HG02885 (cell line): ENCODE measurements around the gene CDKN3.
A peak's percentile ranks its signal among the peaks of the same experiment; 100 is the strongest.

Experiments used
- ATAC-seq: cut with Tn5 transposase; IDR thresholded peaks from one replicate; pipeline ENCODE4 v1.9.1; 2021; ENCODE audit warnings: mild to moderate bottlenecking; ENCODE audit not compliant: unreplicated experiment, poor library complexity

Gene CDKN3, protein sequence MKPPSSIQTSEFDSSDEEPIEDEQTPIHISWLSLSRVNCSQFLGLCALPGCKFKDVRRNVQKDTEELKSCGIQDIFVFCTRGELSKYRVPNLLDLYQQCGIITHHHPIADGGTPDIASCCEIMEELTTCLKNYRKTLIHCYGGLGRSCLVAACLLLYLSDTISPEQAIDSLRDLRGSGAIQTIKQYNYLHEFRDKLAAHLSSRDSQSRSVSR

DNA sequence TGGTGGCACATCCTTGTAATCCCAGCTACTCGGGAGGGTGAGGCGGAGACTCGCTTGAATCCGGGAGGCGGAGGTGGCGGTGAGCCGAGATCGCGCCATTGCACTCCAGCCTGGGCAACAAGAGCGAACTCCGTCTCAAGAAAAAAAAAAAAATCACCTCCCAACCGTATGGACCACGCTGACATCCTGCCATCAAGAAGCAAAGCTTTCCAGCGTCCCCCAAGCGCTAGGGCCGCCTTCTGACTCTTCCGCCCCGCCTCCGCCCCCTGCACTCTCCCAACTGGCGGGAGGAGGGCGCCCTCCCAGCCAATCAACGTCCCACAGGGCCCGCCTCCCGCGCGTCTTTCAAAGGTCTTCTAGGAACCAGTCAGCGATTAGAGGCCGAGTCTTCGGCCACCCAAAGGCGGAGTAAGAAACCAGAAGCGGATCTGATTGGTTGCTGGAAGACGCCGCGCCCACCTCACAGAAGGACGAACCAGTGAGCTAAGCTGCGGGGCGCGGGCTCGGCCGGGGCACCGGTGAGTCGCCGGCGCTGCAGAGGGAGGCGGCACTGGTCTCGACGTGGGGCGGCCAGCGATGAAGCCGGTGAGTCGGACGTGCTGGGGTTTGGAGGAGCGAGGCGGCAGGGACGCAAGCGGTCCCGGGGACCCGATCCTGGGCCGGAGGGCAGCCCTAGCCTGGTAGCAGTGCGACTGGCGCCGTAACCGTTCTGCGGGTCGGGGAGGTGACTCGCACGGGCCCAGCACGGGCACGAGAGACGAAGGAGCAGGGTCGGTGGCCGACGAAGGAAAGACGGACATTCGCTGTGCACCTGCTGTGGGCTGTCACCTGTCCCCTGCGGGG lies at the start of gene CDKN3:
TSS of gene CDKN3 (plus strand) at position 515 of the 843 bp plus-strand sequence. CDS start at position 577, 62 bp downstream.
- peak; percentile 98 for ATAC-seq

DNA sequence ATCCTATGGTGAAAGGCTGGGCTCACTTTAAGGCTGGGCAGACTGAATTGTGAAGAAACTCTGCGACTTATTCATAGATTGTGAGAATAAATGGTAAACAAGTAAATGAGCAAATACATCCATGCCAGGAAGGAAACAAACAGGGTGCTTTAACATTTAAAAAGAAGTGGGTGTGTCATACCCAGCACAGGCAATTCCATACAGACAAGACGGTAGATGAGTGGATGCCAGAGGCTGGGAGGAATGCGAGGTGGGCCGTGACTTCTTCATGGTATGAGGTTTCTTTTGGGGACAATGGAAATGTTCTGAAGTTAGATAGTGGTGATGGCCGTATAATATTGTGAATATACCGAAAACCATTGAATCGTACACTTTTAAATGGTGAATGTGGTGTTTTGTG lies 49.8 kb upstream of the CDKN3 start:
- ATAC-seq: no peak

DNA sequence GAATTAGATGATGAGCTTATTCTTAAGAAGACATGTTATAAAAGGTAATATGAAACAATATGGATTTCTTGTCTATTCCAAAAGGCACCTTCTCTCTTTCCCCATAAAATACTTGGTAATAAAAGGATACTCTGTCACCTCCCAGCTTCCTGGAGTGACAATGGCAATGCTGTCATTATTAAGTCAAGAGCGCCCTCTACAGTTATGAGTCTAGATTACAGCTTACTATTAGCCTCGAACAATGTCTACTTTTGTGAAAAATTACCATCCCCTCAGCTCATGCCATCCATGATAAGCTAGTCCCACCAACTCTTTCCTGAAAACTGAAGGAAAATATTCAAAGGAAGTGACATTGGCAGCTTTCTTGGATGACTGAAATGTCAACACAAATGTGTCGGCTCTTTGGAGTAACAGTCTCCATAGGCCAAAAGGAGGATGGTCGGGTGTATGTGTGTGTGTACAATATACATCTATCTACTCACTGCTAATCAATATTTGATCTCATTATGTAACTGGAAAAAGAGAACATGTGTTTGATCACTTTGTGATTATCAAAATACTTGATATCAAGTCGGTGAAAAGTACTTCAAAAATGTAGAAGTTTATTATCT lies 48.7 kb upstream of the CDKN3 start:
- ATAC-seq: peak; percentile 57

DNA sequence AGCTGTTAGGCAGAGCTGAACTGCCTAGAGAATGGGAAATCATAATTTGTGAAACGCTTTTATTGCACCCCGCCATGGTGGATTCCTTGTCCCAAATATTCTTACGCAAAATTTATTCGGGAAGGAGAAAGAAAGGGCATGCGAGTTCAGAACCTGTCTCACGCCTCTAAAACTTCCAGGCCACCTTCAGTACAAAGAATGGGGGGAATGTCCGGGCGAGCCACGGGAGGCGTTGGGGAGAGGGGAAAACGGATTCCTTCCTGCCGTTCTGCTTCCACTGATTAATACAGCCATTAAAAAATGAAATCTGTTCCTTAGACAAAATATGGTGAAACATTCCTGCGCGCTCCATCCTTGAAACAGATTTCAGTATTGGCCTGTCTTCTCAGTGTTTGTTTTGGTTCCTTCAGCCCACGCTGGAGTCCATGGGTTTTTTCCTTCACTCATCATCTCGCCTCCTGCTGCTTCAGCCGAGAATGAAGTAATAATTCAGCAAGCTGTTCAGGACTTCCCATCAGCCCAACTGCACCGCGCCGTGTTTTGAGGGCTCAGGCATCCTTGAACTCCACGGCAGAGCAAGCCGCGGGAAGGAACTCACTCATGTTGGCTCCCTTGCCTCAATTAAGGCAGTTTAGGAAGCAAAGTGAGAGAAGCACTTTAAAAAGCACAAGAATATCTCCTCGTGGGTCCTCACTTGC lies 47.7 kb upstream of the CDKN3 start:
- ATAC-seq: no peak

DNA sequence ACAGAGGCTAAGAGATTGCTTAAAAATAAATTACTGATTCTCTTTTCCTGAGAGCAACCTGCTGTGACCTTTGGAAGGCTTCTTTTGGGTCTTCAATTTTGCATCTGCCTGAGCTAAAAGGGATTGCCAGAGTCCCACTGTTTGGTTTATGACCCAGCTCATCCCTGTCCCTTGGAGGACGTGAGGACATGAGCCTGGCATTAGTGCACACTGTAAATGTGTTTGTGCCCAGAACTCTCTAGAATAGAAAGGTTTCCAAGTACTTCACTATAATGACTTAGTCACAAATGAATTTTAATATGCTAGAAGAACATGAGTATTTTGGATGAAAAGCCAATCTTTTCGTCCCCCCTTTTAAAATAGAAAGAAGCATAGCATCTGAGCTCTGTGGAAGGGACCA lies 47.1 kb upstream of the CDKN3 start:
- no peak for ATAC-seq

DNA sequence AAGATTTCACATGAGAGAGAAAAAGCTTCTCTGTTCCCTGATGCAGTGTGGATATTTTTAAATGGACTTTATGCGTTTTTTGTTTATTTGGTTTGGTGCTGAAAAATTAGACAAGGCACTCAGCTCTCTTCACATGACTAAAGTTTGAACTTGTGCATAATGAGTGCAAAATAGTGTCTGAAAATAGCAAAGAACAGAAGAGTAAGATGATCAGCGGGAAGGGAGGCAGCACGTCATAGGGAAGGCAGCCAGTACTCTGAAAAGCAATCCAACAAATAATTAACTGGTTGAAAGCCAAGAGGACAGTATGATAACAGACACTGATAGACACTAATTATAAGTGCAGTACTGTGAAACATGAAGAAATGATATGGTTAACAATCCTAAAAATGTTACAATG lies 46.6 kb upstream of the CDKN3 start:
- no peak for ATAC-seq

DNA sequence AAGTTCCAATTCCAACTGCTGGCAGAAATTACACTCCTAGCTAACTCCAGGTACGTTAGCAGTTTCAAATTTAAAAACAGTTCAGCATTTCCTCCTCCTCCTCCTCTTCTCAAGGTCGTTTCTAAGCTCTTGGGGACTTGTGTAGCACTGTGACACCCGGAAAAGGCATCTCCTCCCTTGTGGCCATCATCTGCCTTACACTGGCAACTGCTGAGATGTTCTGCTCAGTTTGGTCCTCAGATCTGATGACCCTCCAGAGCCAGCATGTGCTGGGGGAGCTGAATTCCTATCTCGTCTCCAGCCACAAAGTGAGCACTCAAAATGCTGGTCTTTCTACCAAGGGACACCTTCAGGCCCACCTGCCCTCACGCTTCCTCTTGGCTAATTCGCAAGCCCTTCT lies 43.5 kb upstream of the CDKN3 start:
- ATAC-seq: no peak

DNA sequence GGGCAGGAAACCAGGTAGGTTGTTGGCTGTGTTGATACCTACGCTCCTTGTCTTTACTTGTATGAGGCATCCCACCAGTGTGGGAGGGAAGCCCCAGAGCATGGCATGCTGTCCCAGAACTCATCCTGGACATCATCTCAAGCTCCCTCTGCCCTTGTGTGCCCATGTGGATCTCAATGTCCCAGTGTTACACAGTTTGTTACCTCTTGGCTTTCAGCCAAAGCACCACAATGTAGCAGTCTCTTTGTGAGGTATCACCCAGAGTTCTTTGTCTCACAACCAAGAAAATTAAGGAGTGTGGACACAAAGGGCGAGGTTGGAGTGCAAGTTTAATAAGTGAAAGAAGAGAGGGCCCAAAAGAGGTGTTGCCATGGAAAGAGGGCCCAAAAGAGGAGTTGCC lies 43.1 kb upstream of the CDKN3 start:
- no peak for ATAC-seq

DNA sequence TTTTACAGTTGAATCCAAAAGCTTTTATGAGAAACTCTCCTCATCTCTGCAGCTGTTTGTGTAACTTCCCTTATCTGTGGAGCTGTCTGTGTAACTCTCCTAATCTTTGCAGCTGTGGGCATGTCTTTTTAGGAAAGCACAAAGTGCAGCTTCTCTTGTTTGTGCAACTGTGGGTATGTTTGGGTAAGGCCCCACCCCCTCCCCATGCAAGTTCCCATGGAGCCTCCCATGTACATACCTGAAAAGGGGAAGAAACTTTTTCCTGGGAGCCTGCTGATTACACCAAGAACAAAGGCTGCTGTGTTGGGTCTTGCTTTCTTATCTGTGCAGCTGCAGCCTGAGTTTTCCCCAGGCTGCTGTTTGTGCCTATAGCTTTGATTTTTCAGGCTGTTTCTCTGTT lies 42.7 kb upstream of the CDKN3 start:
- no peak for ATAC-seq

DNA sequence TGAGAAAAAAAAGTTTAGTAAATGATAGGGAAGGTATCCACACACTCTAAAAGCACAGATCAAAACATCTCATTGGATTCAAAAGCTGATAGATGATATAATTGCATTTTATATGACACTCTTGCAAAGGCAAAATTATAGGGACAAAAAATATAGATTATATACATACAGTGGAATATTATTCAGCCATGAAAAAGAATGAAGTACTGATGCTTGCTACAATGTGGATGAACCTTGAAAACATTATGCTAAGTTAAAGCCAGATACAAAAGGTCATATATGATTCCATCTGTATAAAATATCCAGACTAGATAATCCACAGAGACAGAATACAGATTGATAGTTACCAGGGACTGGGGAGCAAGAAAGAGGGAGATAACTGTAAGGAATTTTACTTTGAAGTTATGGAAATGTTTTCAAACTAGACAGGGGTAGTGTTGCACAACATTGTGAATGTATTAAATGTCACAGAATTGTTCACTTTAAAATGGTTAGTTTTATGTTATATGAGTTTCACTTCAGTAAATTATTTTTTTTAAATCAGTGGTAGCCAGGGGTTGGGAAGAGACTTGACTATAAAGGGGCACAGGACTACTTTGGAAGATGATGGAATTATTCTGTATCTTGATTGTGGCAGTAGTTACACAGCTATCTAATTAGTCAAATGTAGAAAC lies 41.7 kb upstream of the CDKN3 start:
- ATAC-seq: no peak

DNA sequence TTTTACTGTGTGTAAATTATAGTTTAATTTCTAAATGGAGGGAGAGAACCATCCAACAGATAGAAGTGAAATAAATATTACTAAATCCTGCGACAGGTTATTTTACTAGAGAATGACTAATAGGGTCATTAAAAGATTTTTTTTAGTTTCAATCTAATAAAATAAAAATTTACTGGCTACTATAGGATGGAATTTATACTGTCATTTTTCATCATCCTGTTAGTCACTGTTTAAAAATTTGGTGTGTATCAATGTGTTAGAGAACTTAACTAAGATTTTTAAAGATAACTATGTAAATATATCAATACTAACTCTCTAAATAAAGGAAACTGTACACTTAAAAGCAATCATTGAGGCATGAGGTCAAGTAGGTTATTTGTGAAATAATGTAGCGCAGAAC lies 41.1 kb upstream of the CDKN3 start:
- no peak for ATAC-seq

DNA sequence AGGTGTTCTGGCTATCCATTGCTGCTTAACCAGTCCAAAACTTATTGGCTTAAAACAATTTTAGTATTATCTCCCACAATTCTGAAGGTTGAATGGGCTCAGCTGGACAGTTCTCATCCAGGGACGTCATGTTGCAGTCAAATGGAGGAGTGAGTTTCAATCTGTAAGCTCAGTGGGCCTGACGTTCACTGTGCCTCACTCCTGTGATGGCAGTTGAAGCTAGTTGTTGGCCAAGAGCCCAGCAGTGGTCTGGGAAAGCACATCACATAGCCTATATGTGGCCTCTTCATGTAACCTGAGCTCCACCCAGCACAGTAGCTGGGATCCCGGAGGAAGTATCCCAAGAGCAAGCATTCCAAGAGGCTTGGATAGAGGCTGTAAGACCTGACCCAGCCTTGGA lies 40.6 kb upstream of the CDKN3 start:
- no peak for ATAC-seq

DNA sequence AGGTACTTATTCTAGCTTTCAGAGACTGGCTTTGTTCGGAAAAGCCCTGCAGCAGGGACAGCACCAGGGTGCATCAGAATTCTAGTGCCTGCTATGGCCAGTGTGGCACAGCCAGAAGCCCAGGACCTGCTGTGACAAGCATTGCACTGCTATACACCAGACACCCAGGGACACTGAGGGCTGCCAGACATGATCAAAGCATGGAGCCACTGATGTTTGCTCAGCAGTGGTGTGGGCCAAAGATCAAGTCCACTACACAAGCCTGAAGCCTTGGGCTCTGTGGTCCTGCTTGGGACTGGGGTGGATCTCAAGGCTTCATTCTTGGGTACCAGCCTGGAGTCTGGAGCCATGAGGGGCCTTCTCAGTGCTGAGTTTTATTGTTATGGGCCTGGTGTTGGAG lies 36.1 kb upstream of the CDKN3 start:
- ATAC-seq: no peak

DNA sequence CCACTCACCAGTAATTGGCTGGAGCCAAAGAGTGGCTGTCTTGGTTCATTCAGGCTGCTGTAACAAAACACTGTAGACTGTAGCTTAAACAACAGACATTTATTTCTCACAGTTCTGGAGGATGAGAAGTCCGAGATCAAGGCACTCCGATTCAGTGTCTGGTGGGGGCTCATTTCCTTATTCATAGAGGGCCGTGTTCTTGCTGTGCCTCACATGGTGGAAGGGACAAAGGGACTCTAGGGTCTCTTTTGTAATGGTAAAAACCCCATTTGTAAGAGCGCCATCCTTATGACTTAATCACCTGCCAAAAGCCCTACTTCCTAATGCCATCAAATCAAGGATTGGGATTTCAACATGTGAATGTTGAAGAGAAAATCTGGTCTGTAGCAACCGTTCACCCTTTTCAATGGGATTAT lies 34.7 kb upstream of the CDKN3 start:
- no peak for ATAC-seq

DNA sequence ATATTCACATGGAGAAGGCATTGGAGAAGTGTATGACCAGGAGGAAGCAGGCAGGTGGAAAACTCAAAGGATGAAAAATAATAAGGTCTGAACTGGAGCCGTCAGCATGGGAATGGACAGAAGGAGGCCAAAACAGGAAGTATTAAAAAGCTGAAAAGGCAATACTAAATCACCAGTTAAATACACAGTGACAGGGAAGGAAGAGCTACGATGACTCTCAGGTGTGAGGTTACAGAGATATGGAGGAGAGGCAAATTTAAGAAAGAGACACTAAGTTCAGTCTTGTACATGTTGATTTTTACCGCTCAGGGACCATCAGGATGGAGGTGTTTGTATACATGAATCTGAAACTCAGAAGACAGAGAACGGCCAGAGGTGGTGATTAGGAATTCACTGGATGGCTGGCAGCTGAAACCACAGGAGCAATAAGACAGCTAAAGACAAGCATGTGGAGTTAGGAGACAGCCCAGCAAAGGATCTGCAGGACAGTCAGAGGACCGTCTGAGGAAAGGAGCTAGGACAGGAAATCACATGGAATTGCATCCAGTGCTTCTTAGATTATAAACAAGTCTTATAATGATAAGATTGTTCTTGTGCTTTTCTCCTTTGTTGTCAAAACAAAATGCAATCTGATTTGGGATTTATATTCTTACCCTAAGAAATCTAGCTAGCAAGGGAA lies 33.9 kb upstream of the CDKN3 start:
- ATAC-seq: no peak

DNA sequence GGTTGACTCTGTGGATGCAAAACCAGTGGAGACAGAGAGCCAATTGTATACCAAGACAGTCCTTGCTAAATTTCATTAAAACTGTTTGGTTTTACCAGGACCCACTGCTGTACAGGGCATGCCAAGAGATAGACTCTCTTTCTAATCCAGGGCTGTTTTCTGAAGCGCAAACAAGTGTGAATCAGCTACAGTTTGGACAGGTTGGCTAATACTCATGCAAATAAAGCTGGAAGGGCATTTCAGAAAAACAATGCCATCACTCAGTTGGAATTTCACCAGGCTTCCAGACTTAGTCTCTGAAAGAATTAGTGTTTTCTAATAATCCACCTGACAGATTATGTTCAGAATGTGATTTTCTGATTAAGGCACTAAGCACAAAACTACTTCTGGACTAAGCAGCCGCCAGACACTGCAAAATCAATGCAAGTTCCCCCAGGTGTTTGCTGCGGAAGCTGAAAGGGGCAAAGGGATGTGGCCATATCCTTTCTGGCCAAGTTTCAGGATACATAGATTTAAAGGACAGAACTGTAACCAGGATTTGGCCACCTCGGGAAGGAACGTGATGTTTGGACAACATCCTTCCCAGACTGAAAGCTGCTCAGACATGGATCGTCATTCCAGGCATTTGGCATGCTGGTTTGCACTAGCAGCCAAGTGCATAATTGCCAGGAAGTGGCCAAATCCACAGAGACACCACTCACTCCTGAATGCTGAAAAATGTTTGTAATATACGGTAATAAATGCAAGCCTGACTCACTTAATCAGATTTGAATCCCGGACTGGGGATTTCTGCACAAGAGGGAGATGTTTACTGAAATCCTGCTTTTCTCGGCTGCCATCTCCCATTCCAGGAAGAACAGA lies 32.0 kb upstream of the CDKN3 start:
- ATAC-seq: no peak

DNA sequence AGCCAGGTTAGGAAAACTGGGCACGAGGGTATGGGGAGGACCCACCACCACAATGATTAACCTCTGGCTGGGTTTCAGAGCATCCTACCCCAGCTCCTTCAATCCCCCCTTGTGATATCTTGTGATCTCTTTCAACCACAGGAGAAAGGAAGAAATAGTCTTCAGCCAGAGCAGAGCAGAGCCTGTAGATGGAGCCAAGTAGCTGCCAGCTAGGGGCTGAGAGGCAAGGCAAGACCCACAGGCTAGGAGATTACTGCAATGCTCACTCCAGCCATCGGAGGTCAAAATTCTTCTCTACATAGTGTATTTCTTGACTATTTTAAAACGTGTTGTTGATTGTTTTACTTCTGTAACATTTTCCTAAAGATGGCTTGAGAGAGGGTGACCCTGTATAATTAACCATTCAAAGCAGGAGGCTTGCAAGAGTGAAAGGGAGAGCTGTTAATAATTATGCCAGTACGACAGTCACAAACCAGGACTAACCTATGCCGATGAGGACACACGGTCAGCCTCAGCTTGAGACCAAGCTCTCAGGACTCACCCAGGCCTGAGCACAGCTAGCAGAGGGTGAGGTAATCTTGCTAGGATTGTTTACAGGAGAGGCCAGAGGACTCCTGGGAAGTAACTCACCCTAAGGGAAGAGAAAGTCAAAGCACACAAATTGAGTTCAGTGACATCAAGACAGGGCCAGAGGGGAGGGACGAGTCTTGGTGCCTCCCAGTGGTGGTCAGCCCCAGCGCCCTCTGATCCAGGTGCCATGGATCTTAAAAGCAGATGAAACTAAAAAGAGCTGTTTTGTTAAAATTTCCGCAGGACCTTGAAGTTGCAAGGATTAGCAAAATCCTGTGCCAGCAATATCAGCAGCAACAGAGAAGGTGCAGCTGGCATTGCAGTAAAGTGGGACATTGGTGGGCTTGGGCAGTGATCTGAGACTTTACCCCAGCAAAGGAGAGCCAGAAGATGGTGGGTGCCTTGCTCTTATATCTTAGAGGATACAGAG lies 29.8 kb upstream of the CDKN3 start:
- peak; percentile 76 for ATAC-seq

DNA sequence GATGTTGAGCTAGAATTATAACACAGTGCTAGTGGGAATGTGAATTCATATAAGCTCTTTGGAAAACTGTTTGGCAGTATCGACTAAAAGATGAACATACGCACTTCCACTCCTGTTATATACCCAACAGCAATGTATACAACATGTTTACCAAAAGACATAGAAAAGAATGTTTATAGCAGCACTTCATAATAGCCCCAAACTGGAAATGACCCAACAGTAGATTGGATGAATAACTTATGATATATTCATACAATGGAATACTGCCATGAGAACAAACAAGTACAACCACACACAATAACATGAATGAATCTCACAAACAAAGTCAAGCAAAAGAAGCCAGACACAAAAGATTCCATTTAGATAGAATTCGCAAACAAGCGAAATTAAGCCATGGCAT lies 28.5 kb upstream of the CDKN3 start:
- ATAC-seq: no peak
